GM23248 (cell line): ENCODE data around the gene RAMP1. TPM values are rescaled to one million over a fixed set of nuclear protein-coding genes. Genes with fewer than 3 reads are reported as not detected.

ENCODE experiments used
- DNase-seq: peaks from one replicate; pipeline ENCODE4 v3.0.0-alpha.2; 2015
- H2AFZ ChIP-seq: fragments of 200-600 bp; sonication (generic); 2 replicates; pipeline ENCODE4 v1.6.1; 2016; ENCODE audit warnings: antibody characterized with exemption
- H3F3A ChIP-seq: fragments of 200-600 bp; sonication (generic); 2 replicates; pipeline ENCODE4 v1.6.1; 2016; ENCODE audit warnings: mild to moderate bottlenecking, antibody characterized with exemption, mixed run types; ENCODE audit not compliant: insufficient read depth
- H3K27ac ChIP-seq: fragments of 200-600 bp; sonication (generic); 2 replicates; pipeline ENCODE4 v1.5.1; 2016; ENCODE audit warnings: mild to moderate bottlenecking
- H3K27me3 ChIP-seq: fragments of 200-600 bp; sonication (generic); replicated peaks from 2 replicates; pipeline ENCODE4 v1.6.1; 2016; ENCODE audit warnings: mild to moderate bottlenecking; ENCODE audit not compliant: insufficient read depth
- H3K36me3 ChIP-seq: fragments of 200-600 bp; sonication (generic); 2 replicates; pipeline ENCODE4 v1.6.1; 2016; ENCODE audit warnings: low read depth, mild to moderate bottlenecking
- H3K4me1 ChIP-seq: fragments of 200-600 bp; sonication (generic); 2 replicates; pipeline ENCODE4 v1.6.1; 2016; ENCODE audit warnings: mild to moderate bottlenecking; ENCODE audit not compliant: insufficient read depth
- H3K4me2 ChIP-seq: fragments of 200-600 bp; sonication (generic); one replicate; pipeline ENCODE4 v1.6.1; 2016; ENCODE audit warnings: mild to moderate bottlenecking; ENCODE audit not compliant: unreplicated experiment
- H3K4me3 ChIP-seq: fragments of 200-600 bp; sonication (generic); 2 replicates; pipeline ENCODE4 v1.5.1; 2016; ENCODE audit warnings: mild to moderate bottlenecking
- H3K79me2 ChIP-seq: fragments of 200-600 bp; sonication (generic); 2 replicates; pipeline ENCODE4 v1.6.1; 2016; ENCODE audit warnings: mild to moderate bottlenecking; ENCODE audit not compliant: insufficient read depth
- H3K9ac ChIP-seq: fragments of 200-600 bp; sonication (generic); 2 replicates; pipeline ENCODE4 v1.6.1; 2016; ENCODE audit warnings: mild to moderate bottlenecking
- H3K9me2 ChIP-seq: fragments of 200-600 bp; sonication (generic); 2 replicates; pipeline ENCODE4 v1.6.1; 2016; ENCODE audit warnings: mixed run types, mild to moderate bottlenecking, moderate library complexity; ENCODE audit not compliant: insufficient read depth
- H3K9me3 ChIP-seq: fragments of 200-600 bp; sonication (generic); one replicate; pipeline ENCODE4 v1.6.1; 2017; ENCODE audit warnings: low read depth
- H4K20me1 ChIP-seq: fragments of 200-600 bp; sonication (generic); 2 replicates; pipeline ENCODE4 v1.6.0; 2016; ENCODE audit not compliant: insufficient read depth
- EZH2 ChIP-seq: fragments of 200-600 bp; sonication (generic); IDR thresholded peaks from 2 replicates; pipeline ENCODE4 v1.6.1; 2018; ENCODE audit warnings: antibody characterized with exemption, mild to moderate bottlenecking; ENCODE audit not compliant: insufficient read depth, poor library complexity, severe bottlenecking
- EZH2phosphoT487 ChIP-seq: fragments of 200-600 bp; sonication (generic); IDR thresholded peaks from 2 replicates; pipeline ENCODE4 v1.6.1; 2018; ENCODE audit warnings: antibody characterized with exemption, moderate library complexity, mild to moderate bottlenecking, low read depth; ENCODE audit not compliant: insufficient read depth
- WGBS, 2 experiments: methylation state at CpG; one replicate each; pipeline ENCODE4 v1.1.6; 2015 to 2017; ENCODE audit warnings: low lambda C conversion rate in 2 of 2, low coverage in 1 of 2; ENCODE audit errors: missing lambda C conversion rate in 2 of 2; 5-methylcytosine and 5-hydroxymethylcytosine counted together
- in situ Hi-C: fragments of 300-500 bp; cut with MboI; formaldehyde crosslinking; loops from 2 replicates; pipeline ENCODE4 v1.15.0; 2020
- polyA plus RNA-seq: library from polyadenylated mRNA; unstranded; fragments of >200 nt; fragmentation: Nextera tagmentation; extraction: Ambion mirVana; gene quantifications from 2 replicates; pipeline ENCODE4 v1.2.1, GENCODE V29; 2016
- total RNA-seq: library from RNA; depleted of rRNA; stranded (reverse); fragments of >200 nt; shearing (Covaris generic); gene quantifications from 2 replicates; pipeline ENCODE4 v1.2.3, GENCODE V29; 2014

Gene RAMP1
- total and polyA plus RNA-seq, 2 experiments from 2014 or later: 4.1 to 11.1 TPM

GRCh38 chr2:237909075-237909695 is 49.8 kb downstream of the RAMP1 start:
- WGBS, 2 experiments: 84 to 86% methylated on average over 13 of the region's 13 CpGs
- TF ChIP-seq EZH2 (no peak), EZH2phosphoT487 (no peak)
- H3K27ac ChIP-seq: no peak overlapping the region
- H3K9ac ChIP-seq: no peak overlapping the region
- no peak overlapping the region for H2AFZ ChIP-seq
- no peaks in the 10 kb centered on the region for H3K36me3 ChIP-seq
- H3K27me3 ChIP-seq: no peaks in the 10 kb centered on the region
- no peak overlapping the region for H3K4me3 ChIP-seq
- H3K79me2 ChIP-seq: no peaks in the 10 kb centered on the region
- H3K4me1 ChIP-seq: peaks cover 15% of the 10 kb centered on the region
- H4K20me1 ChIP-seq: no peaks in the 10 kb centered on the region
- peaks cover 10% of the 10 kb centered on the region for H3F3A ChIP-seq
- no peaks in the 10 kb centered on the region for H3K9me2 ChIP-seq
- in situ Hi-C loops: no loop called here
- DNase-seq: no peak
- no peak overlapping the region for H3K4me2 ChIP-seq
- H3K9me3 ChIP-seq: no peaks in the 10 kb centered on the region

- no peak overlapping the region for H3K4me3 ChIP-seq
- peaks cover 8% of the 10 kb centered on the region for H3K4me1 ChIP-seq
- no peaks in the 10 kb centered on the region for H3K36me3 ChIP-seq
- no peaks in the 10 kb centered on the region for H3K27me3 ChIP-seq
- H3K27ac ChIP-seq: no peak overlapping the region
- H3K4me2 ChIP-seq: no peak overlapping the region
- no peak overlapping the region for H3K9ac ChIP-seq
- H4K20me1 ChIP-seq: no peaks in the 10 kb centered on the region
- no peak overlapping the region for H2AFZ ChIP-seq
- DNase-seq: no peak
- no peak for TF ChIP-seq EZH2
- TF ChIP-seq EZH2phosphoT487: no peak
- in situ Hi-C loops: no loop called here
- no peaks in the 10 kb centered on the region for H3K79me2 ChIP-seq
- H3K9me3 ChIP-seq: no peaks in the 10 kb centered on the region
- H3K9me2 ChIP-seq: no peaks in the 10 kb centered on the region
- 82 to 89% methylated on average over 14 of the region's 14 CpGs for WGBS, 2 experiments
- H3F3A ChIP-seq: peaks cover 3% of the 10 kb centered on the region
Measured at GRCh38 chr2:237909801-237910475, 50.5 kb downstream of the RAMP1 start.

- Histone ChIP-seq H3K4me2 (no peak overlapping the region), H3K27me3 (no peaks in the 10 kb centered on the region), H3F3A (no peaks in the 10 kb centered on the region), H3K9me3 (no peaks in the 10 kb centered on the region), H3K36me3 (no peaks in the 10 kb centered on the region), H3K9ac (no peak overlapping the region), H3K4me3 (no peak overlapping the region), H4K20me1 (no peaks in the 10 kb centered on the region), H3K79me2 (no peaks in the 10 kb centered on the region), H2AFZ (no peak overlapping the region), H3K9me2 (no peaks in the 10 kb centered on the region), H3K4me1 (no peaks in the 10 kb centered on the region), H3K27ac (no peak overlapping the region)
- in situ Hi-C loops: no loop called here
- no peak for DNase-seq
- WGBS, 2 experiments: 92 to 98% methylated on average over 11 to 12 of the region's 12 CpGs
- TF ChIP-seq EZH2 (no peak), EZH2phosphoT487 (no peak)
Measured at GRCh38 chr2:237910576-237911362, 51.3 kb downstream of the RAMP1 start.

- DNase-seq: no peak
- H3K27ac ChIP-seq: no peak overlapping the region
- H3K27me3 ChIP-seq: no peaks in the 10 kb centered on the region
- no peaks in the 10 kb centered on the region for H3K9me2 ChIP-seq
- H3K79me2 ChIP-seq: no peaks in the 10 kb centered on the region
- no peak overlapping the region for H3K4me2 ChIP-seq
- no peaks in the 10 kb centered on the region for H3K9me3 ChIP-seq
- H2AFZ ChIP-seq: no peak overlapping the region
- no peak overlapping the region for H3K9ac ChIP-seq
- in situ Hi-C loops: no loop called here
- no peak overlapping the region for H3K4me3 ChIP-seq
- no peaks in the 10 kb centered on the region for H3K4me1 ChIP-seq
- TF ChIP-seq EZH2: no peak
- TF ChIP-seq EZH2phosphoT487: no peak
- no peaks in the 10 kb centered on the region for H4K20me1 ChIP-seq
- no peaks in the 10 kb centered on the region for H3F3A ChIP-seq
- WGBS, 2 experiments: 89 to 93% methylated on average over 27 to 28 of the region's 28 CpGs
- H3K36me3 ChIP-seq: no peaks in the 10 kb centered on the region
Measured at GRCh38 chr2:237911363-237912017, 52.1 kb downstream of the RAMP1 start.
